Ammon's horn (tissue), 1 donor: ENCODE results near the gene MKS1.

Experiments used
- DNase-seq: peaks from one replicate; pipeline ENCODE4 v3.0.0-alpha.2; 2016; ENCODE audit warnings: low spot score

Gene MKS1

GRCh38 chr17:58200024-58200633 is 18.9 kb downstream of the MKS1 start:
- DNase-seq = peak; percentile 29

DNA sequence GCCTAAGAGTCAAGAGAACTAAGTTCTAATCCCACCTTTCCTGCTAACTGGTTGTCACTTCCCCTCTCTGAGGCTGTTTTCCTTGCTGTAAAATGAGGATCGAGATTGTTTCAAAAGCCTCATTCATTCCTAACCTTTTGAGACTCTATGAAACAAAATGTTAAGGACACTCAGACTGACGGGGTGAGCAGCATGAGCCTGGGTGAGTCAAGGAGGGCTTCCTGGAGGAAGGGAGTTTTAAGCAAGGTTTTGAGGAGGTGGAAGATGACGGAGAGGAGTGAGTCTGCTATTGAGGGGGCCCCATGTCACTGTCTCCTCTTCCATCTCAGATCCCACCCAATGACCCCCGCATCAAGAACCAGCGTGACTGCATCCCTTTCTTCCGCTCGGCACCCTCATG is 22.4 kb downstream of the MKS1 start:
- DNase-seq = no peak

- DNase-seq = no peak
Measured at GRCh38 chr17:58195518-58196123, 23.4 kb downstream of the MKS1 start.

GRCh38 chr17:58193641-58194255 is 25.3 kb downstream of the MKS1 start:
- DNase-seq = no peak

DNA sequence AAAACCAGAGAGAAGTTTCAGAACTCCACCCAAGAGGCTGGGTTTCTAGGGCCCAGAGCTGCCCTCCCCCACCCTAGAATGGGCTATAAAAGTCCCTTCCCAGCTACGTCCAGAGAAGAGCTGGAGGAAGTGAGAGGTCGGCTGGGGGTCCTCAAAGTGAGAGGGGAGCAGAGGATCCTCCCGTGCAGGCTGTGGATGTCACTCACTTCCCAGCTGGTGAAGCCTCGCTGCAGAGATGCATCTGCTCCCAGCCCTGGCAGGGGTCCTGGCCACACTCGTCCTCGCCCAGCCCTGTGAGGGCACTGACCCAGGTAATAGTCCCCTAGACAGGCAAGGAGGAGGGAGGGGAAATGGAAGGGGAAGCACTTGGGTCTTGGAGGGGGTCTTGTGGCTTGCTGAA is 26.4 kb downstream of the MKS1 start, which contains the start of gene EPX:
Gene EPX, plus strand, starts transcription at position 115 of the 400 bp plus-strand sequence. Its CDS starts 121 bp downstream, at position 236.
- no peak for DNase-seq

GRCh38 chr17:58191241-58191896 is 27.7 kb downstream of the MKS1 start:
- no peak for DNase-seq

DNA sequence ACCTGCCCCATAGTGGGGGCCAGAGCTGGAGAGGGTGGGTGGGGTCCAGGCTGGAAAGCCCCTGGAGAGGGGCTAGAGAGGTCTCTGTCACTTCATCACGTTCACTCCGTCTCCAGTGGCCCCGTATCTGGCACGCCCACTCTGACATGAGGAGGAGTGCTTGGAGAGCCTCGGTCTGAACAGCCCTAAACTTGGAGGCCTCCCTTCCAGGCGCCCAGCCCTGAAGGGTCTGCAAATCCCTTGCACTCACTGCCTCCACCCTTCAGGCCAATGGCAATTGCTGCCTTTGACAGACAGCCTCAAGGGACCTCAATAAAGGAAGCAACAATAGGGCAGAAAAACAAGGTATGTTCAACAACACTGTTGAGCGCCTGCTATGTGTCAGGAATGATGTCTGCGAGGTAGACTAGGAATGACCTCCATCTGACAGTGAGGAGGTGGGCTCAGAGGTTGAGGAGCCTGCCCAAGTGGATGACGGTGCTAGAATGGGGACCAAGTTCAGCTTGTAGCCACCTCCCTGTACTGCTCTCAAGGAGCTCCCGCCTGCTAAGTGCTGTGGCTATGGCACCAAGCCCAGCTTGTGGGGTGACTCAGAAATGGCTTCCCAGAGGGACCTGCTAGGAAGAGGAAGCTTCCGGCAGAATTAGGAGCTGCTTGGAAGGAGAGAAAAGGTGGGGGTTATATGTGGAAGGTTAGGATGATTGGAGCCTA is 29.5 kb downstream of the MKS1 start:
- DNase-seq = peak; percentile 36

GRCh38 chr17:58187675-58188074 is 31.4 kb downstream of the MKS1 start:
- DNase-seq = no peak

GRCh38 chr17:58187063-58187462 is 32.0 kb downstream of the MKS1 start:
- DNase-seq = no peak

DNA sequence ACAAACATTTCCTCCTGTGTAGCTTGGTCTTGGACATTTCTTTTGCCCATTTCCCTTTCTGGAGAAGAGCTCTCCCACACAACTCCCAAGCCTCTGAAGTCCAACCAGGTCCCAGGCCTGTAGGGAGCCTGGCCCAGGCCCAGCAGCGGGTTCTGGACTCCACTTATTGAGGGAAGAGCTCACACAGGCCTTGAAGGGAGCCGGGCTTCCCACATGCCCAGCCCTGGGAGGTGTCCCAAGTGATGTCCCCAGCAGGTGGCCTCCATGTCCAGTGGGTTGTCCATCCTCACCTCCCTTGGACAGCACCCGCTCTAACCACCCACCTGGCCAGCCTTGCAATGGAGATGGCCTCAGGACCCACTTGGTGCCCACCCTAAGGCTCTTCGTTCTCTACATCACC is 32.5 kb downstream of the MKS1 start:
- no peak for DNase-seq

- no peak for DNase-seq
Measured at GRCh38 chr17:58184986-58185761, 33.9 kb downstream of the MKS1 start.

DNA sequence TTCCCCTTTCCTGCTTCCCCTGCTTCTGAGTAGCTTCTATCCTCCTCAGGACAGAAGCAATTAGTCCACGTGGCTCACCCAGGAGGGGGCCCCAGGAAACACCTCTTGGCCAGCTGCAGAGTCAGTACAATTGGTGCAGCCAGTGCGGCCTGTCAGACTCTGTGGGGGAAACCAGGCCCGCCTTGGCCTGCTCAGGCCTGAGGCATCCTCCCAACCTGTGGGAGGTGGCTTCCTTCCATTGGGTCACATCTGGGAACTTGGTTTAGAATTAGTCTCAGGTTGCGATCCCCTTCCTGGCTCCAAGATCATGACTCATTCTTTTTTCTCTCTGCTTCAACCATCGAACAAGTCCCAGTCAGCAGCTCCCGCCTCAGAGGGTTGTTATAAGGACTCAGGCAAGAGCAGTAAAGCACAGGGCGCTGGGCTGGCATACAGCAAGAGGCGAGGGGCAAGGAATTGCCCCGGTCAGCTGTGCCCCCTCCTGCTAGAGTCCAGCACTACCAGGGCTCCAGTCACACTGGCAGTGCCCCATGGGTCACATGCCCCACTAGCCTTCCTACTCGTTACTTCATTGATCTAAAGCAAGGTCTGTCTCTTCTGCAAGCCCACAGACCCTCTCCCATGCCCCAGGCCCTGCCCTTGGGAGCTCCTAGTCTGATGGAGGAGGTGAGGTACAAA is 34.6 kb downstream of the MKS1 start:
- DNase-seq = no peak

GRCh38 chr17:58183514-58183913 is 35.5 kb downstream of the MKS1 start:
- DNase-seq = no peak

DNA sequence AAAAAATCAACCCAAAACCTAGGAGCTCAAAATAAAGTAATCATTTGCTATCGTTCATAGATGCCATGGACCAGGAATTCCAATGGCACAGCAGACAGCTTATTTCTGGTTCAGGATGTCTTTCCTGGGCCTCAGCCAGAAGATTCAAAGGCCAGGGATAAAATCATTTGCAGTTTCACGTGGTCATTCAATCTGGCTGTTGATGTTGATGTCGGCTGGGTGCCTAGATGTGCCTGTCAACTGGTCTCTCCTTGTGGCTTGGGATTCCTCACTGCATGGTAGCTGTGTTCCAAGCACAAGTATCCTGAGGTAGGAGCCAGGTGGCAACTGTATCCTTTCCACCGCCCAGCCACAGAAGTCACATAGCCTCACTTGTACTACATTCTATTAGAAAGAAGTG is 37.3 kb downstream of the MKS1 start:
- DNase-seq = no peak

DNA sequence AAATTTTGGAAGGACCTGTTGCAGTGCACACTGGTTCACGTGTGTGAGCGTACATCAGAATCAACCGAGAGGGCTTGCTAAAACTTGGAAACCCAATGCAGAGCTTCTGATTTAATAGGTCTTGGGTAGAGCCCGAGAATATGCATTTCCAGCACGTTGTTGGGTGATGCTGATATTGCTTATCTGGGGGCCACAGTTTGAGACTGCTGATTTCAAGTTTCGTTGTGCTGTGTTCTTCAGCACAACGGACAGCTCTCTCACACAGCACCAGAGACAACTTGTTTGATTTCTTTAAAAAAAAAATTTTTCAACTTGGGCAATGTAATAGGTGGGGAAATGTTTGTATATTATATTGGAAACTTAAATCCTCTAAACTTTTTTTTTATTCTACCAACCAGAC is 42.9 kb downstream of the MKS1 start:
- no peak for DNase-seq

- DNase-seq = no peak
Measured at GRCh38 chr17:58174871-58175270, 44.2 kb downstream of the MKS1 start.

- peak; percentile 24 for DNase-seq
Measured at GRCh38 chr17:58172369-58173071, 46.5 kb downstream of the MKS1 start.

DNA sequence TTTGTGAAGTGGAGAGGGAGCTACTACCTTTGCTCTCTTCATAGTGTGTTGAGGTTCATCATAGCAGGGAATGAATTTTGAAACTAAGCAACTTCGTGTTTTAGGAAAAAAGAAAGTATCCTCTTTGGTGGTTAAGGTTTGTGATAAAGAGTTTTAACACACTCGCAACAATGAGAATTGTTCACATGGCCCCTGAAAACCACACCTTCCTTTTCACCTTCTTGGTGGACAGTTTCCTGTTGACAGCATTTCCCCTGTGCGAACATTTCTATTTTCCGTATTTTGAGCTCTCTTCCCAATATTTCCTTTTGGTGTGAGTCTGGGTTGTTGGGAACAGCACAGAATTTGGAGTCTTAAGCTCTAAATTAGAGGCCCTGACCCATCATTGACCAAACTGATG is 48.4 kb downstream of the MKS1 start:
- DNase-seq = no peak

DNA sequence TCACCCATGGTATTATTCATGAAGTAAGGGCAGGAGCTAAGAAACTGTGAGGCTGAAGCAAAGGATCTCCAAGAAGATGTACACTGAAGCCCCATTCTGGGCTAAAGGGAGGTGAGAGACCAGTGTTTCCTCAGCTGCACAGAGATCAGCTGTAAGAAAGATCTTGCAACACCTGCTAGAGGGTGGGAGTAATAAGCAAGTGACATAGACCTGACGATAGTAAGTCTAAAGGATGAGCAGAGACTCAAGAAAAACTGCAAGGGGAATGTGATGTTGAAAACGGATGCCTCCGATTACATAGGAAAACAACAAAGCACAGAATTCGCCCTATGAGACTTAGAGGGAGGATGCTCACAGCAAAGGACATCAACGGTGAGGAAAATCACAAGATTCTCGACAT is 52.4 kb downstream of the MKS1 start, which contains the start of gene OR4D2:
Gene OR4D2, plus strand, starts transcription at position 301 of the 400 bp plus-strand sequence. CDS start 2,674 bp downstream, outside the sequence.
- DNase-seq = no peak

DNA sequence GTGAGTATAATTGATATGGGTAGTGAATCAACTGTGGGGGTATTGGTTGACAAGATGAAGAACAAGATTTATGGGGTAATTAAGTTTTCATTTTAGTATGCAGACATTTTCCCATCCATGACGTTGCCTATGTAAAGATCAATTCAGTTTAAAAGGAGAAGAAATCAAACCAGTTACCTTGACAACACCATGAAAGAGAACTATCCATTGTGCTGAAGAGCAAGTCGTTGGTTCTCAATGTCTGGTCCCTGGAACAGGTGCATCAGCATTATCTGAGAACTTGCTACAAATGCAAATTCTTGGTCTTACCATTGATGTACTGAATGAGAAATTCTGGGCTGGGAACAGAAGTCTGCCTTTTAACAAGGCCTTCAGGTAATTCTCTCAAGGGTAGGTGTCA is 53.1 kb downstream of the MKS1 start:
- no peak for DNase-seq
